ENCODE measurements around the gene TTC34.

DNA sequence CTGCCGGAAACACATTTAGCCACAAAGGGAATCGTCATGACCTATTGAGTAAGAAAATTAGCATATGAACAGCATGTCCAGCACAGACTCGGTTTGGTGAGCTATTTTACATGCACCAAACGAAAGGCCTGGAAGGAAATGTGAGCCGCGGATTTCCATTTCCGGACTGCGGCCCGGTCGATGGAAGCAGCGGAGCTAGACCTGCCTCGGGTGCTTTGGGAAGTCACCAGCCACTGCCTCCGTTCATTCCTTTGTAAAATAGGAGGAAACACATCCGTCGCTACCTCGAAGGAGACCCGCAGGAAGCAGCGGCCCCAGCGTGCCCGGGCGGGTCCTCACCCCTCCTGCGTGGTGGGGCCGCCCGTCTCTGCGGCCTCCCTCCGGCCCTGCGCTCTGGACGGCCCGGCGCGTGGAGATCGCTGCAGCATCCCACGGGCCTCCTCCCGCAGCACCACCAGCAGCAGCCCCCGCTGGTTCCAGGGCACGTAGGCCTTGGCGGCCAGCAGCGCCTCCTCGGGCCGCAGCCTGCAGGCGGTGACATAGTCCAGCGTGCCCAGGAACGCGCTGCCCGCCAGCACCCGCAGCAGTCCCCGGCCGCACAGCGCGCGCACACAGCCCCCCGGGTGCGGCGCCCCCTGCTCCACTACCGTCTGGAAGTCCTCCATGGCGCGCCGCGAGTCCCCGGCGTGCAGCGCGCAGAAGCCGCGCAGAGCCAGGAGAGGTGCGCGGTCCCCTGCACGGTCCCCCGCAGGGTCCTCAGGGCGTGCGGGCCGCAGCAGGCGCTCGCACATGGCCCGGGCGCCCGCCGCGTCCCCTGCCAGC, 12.1 kb downstream of the TTC34 start:
- no peak for TF ChIP-seq CTCF (IDR thresholded peaks at IDR 0.05 in 4 of 5, conservative IDR thresholded peaks at IDR 0.05 in 1 of 5)
- TF ChIP-seq POLR2A (IDR thresholded peaks at IDR 0.05) = no peak
